Measurements from ENCODE around the gene TTC7B.

GRCh38 chr14:90499121-90499520, 317.1 kb downstream of the TTC7B start:
- no peak for TF ChIP-seq CTCF (IDR thresholded peaks at IDR 0.05 in 4 of 5, conservative IDR thresholded peaks at IDR 0.05 in 1 of 5)
- TF ChIP-seq POLR2A (IDR thresholded peaks at IDR 0.05), result no peak

Measured in gastrocnemius medialis (tissue), 4 donors.